HG03280 (cell line): ENCODE results near the gene ALKBH7.
"Not testable (repeated sequence)": the region's sequence is repeated elsewhere in the genome, so short reads cannot be mapped to it uniquely, and the experiment has no call there.

Source experiments
- ATAC-seq: cut with Tn5 transposase; IDR thresholded peaks from one replicate; pipeline ENCODE4 v1.9.1; 2021; ENCODE audit warnings: mild to moderate bottlenecking, moderate library complexity; ENCODE audit not compliant: unreplicated experiment

ALKBH7 gene

GRCh38 chr19:6372594-6373095, at the start of gene ALKBH7:
Gene ALKBH7, plus strand, starts transcription at chr19:6372794. Its CDS starts 27 bp downstream, at chr19:6372821.
- ATAC-seq: peak; percentile 76

GRCh38 chr19:6324757-6325156, 47.8 kb upstream of the ALKBH7 start:
- no peak for ATAC-seq

GRCh38 chr19:6325614-6326013, 47.0 kb upstream of the ALKBH7 start:
- no peak for ATAC-seq

GRCh38 chr19:6326815-6327214, 45.8 kb upstream of the ALKBH7 start:
- ATAC-seq: no peak

GRCh38 chr19:6333439-6333838, 39.2 kb upstream of the ALKBH7 start, which contains the start of gene ACER1:
Gene ACER1, minus strand, starts transcription at chr19:6333612. Its CDS starts 61 bp downstream, at chr19:6333551.
- no peak for ATAC-seq

- ATAC-seq: no peak
Observed at GRCh38 chr19:6334490-6335285, 37.9 kb upstream of the ALKBH7 start.

- ATAC-seq: no peak
Observed at GRCh38 chr19:6340493-6341201, 31.9 kb upstream of the ALKBH7 start.

- no peak for ATAC-seq
Observed at GRCh38 chr19:6343462-6343861, 29.1 kb upstream of the ALKBH7 start.

GRCh38 chr19:6349271-6349670, 23.3 kb upstream of the ALKBH7 start:
- ATAC-seq: not testable (repeated sequence)

GRCh38 chr19:6350688-6351087, 21.9 kb upstream of the ALKBH7 start:
- ATAC-seq: no peak

GRCh38 chr19:6352381-6353165, 20.0 kb upstream of the ALKBH7 start:
- no peak for ATAC-seq

GRCh38 chr19:6354098-6354674, 18.4 kb upstream of the ALKBH7 start:
- ATAC-seq: no peak

GRCh38 chr19:6355321-6356040, 17.1 kb upstream of the ALKBH7 start:
- not testable (repeated sequence) for ATAC-seq

GRCh38 chr19:6357174-6357573, 15.4 kb upstream of the ALKBH7 start:
- no peak for ATAC-seq

GRCh38 chr19:6358003-6358402, 14.6 kb upstream of the ALKBH7 start:
- no peak for ATAC-seq

- ATAC-seq: no peak
Observed at GRCh38 chr19:6359568-6360341, 12.8 kb upstream of the ALKBH7 start.

GRCh38 chr19:6360445-6360844, 12.1 kb upstream of the ALKBH7 start:
- not testable (repeated sequence) for ATAC-seq

- not testable (repeated sequence) for ATAC-seq
Observed at GRCh38 chr19:6360857-6361216, 11.8 kb upstream of the ALKBH7 start.

- no peak for ATAC-seq
Observed at GRCh38 chr19:6362027-6362350, 10.6 kb upstream of the ALKBH7 start.
